Hippocampal formation (tissue), 2 donors: ENCODE results near the gene FGF11.
A peak's percentile ranks its signal among the peaks of the same experiment; 100 is the strongest.

Experiments used
- DNase-seq, 2 donors: peaks; one replicate each; lab custom pipeline; 2025; lab: John Stamatoyannopoulos, UW

Gene FGF11

GRCh38 chr17:7439462-7440112, at the start of gene FGF11:
Gene FGF11 (plus strand): TSS chr17:7439512. CDS start chr17:7439621, 109 bp downstream.
- no peak for DNase-seq

GRCh38 chr17:7389924-7390910, 49.1 kb upstream of the FGF11 start:
- DNase-seq: no peak

- no peak for DNase-seq
Measured at GRCh38 chr17:7391307-7391706, 48.0 kb upstream of the FGF11 start.

GRCh38 chr17:7392696-7393612, 46.4 kb upstream of the FGF11 start:
- DNase-seq: no peak

- no peak for DNase-seq
Measured at GRCh38 chr17:7393613-7394451, 45.5 kb upstream of the FGF11 start.

- DNase-seq: peak; percentile 71 to 79
Measured at GRCh38 chr17:7394452-7395191, 44.7 kb upstream of the FGF11 start, which contains the start of gene PLSCR3. Gene PLSCR3 (minus strand): TSS chr17:7394525. CDS start chr17:7394110, 415 bp downstream.

GRCh38 chr17:7396147-7396546, 43.2 kb upstream of the FGF11 start:
- DNase-seq: no peak

GRCh38 chr17:7398612-7399011, 40.7 kb upstream of the FGF11 start:
- DNase-seq: no peak

GRCh38 chr17:7403043-7403726, 36.1 kb upstream of the FGF11 start:
- DNase-seq: no peak

GRCh38 chr17:7403727-7403976, 35.7 kb upstream of the FGF11 start:
- DNase-seq: peak in 1 of 2 donors; percentile 61

GRCh38 chr17:7403977-7404736, 35.2 kb upstream of the FGF11 start, which contains the start of gene TMEM256:
Gene TMEM256 (minus strand): TSS chr17:7404097. CDS start chr17:7404084, 13 bp downstream.
- DNase-seq: peak; percentile 99 to 100

- DNase-seq: no peak
Measured at GRCh38 chr17:7404737-7405349, 34.5 kb upstream of the FGF11 start.

GRCh38 chr17:7405350-7406234, 33.7 kb upstream of the FGF11 start:
- DNase-seq: no peak

- DNase-seq: no peak
Measured at GRCh38 chr17:7406235-7406825, 33.0 kb upstream of the FGF11 start.

GRCh38 chr17:7407082-7407481, 32.2 kb upstream of the FGF11 start:
- DNase-seq: no peak

- DNase-seq: no peak
Measured at GRCh38 chr17:7407485-7408251, 31.6 kb upstream of the FGF11 start, which contains the start of gene NLGN2. Gene NLGN2 (plus strand): TSS chr17:7407845. CDS start chr17:7408256, 411 bp downstream.
